CD14-positive monocyte (primary cell): ENCODE results near the gene SLC36A4. TPM values are rescaled to one million over a fixed set of nuclear protein-coding genes. Genes with fewer than 3 reads are reported as not detected.
"Not testable (repeated sequence)": the region's sequence is repeated elsewhere in the genome, so short reads cannot be mapped to it uniquely, and the experiment has no call there.

Experiments used
- DNase-seq, 3 donors: peaks; one replicate each; pipeline ENCODE4 v3.0.0-alpha.2; 2011 to 2022
- H2AFZ ChIP-seq: 2 replicates; pipeline ENCODE4 v1.6.0; 2012; ENCODE audit warnings: mild to moderate bottlenecking, low read depth, low read length, inconsistent platforms; ENCODE audit not compliant: insufficient read depth, poor library complexity, severe bottlenecking
- H3K27ac ChIP-seq, 2 donors: 1 replicate in 1 of 2; 2 replicates in 1 of 2; pipeline ENCODE4 v1.5.1; 2012 to 2013; ENCODE audit warnings: low read length in 2 of 2, control low read depth in 1 of 2, inconsistent platforms in 1 of 2, low read depth in 1 of 2, mild to moderate bottlenecking in 1 of 2
- H3K27me3 ChIP-seq, 2 donors: one replicate each; pipeline versions ENCODE4 v1.6.0 to v1.6.1; 2011 to 2013; ENCODE audit warnings: low read length in 2 of 2; ENCODE audit not compliant: control insufficient read depth in 2 of 2, insufficient read depth in 2 of 2
- H3K36me3 ChIP-seq, 2 donors: replicated peaks in 1 of 2; 1 replicate in 1 of 2; 2 replicates in 1 of 2; pipeline versions ENCODE4 v1.5.1 to v1.6.1; 2012 to 2013; ENCODE audit warnings: low read length in 2 of 2, control low read depth in 1 of 2, inconsistent platforms in 1 of 2, mild to moderate bottlenecking in 1 of 2; ENCODE audit not compliant: insufficient read depth in 2 of 2, control insufficient read depth in 1 of 2
- H3K4me1 ChIP-seq, 2 donors: 1 replicate in 1 of 2; 2 replicates in 1 of 2; pipeline versions ENCODE4 v1.5.1 to v1.6.1; 2012 to 2013; ENCODE audit warnings: low read length in 2 of 2, control low read depth in 1 of 2, inconsistent platforms in 1 of 2, mild to moderate bottlenecking in 1 of 2, moderate library complexity in 1 of 2; ENCODE audit not compliant: insufficient read depth in 2 of 2, control insufficient read depth in 1 of 2
- H3K4me2 ChIP-seq: replicated peaks from 2 replicates; pipeline ENCODE3; 2012; ENCODE audit warnings: low read length, moderate library complexity, mild to moderate bottlenecking; ENCODE audit not compliant: poor library complexity, severe bottlenecking; ENCODE audit errors: extremely low read depth
- H3K4me3 ChIP-seq, 3 experiments: fragments of 200-600 bp in 1 of 3; sonication (generic) in 1 of 3; replicated peaks in 1 of 3; 1 replicate in 2 of 3; 2 replicates in 1 of 3; pipeline ENCODE4 v1.5.1; 2011 to 2013; ENCODE audit warnings: low read length in 3 of 3, mild to moderate bottlenecking in 3 of 3, control low read depth in 2 of 3, low read depth in 2 of 3, inconsistent platforms in 1 of 3, moderate library complexity in 1 of 3
- H3K79me2 ChIP-seq: 2 replicates; pipeline ENCODE4 v1.6.0; 2012; ENCODE audit warnings: mild to moderate bottlenecking, control low read depth, inconsistent platforms, low read length, moderate library complexity; ENCODE audit not compliant: insufficient read depth
- H3K9ac ChIP-seq: 2 replicates; pipeline ENCODE4 v1.6.0; 2017; ENCODE audit warnings: low read length, mild to moderate bottlenecking; ENCODE audit not compliant: insufficient read depth, poor library complexity, severe bottlenecking
- H3K9me3 ChIP-seq, 2 donors: replicated peaks in 1 of 2; 1 replicate in 1 of 2; 2 replicates in 1 of 2; pipeline versions ENCODE4 v1.5.1 to v1.6.1; 2012 to 2013; ENCODE audit warnings: low read length in 2 of 2, control low read depth in 1 of 2; ENCODE audit not compliant: control insufficient read depth in 1 of 2, insufficient read depth in 1 of 2
- H4K20me1 ChIP-seq: 2 replicates; pipeline ENCODE4 v1.6.0; 2012; ENCODE audit warnings: mild to moderate bottlenecking, low read length, control low read depth, moderate library complexity; ENCODE audit not compliant: insufficient read depth
- H3K27ac Mint-ChIP-seq, 7 donors: one replicate each; pipeline ENCODE4 v1.8.0; 2020; ENCODE audit warnings: mild to moderate bottlenecking in 7 of 7, mixed read lengths in 7 of 7, moderate library complexity in 6 of 7, inconsistent platforms in 2 of 7
- H3K27me3 Mint-ChIP-seq, 3 donors: one replicate each; pipeline ENCODE4 v1.8.0; 2021 to 2022; ENCODE audit warnings: low read depth in 3 of 3, mild to moderate bottlenecking in 3 of 3, mixed read lengths in 3 of 3, moderate library complexity in 3 of 3, inconsistent platforms in 1 of 3
- H3K36me3 Mint-ChIP-seq, 2 donors: one replicate each; pipeline ENCODE4 v1.8.0; 2020; ENCODE audit warnings: mixed read lengths in 2 of 2, inconsistent platforms in 1 of 2, mild to moderate bottlenecking in 1 of 2
- H3K4me1 Mint-ChIP-seq: one replicate; pipeline ENCODE4 v1.8.0; 2020; ENCODE audit warnings: mild to moderate bottlenecking, mixed read lengths
- H3K4me3 Mint-ChIP-seq, 2 donors: one replicate each; pipeline ENCODE4 v1.8.0; 2020; ENCODE audit warnings: mild to moderate bottlenecking in 2 of 2, mixed read lengths in 2 of 2, moderate library complexity in 1 of 2
- H3K9me3 Mint-ChIP-seq, 7 donors: one replicate each; pipeline ENCODE4 v1.8.0; 2020 to 2022; ENCODE audit warnings: mixed read lengths in 7 of 7, mild to moderate bottlenecking in 6 of 7, moderate library complexity in 6 of 7, inconsistent platforms in 2 of 7
- WGBS: methylation state at CpG from one replicate; pipeline ENCODE4 v1.1.5; 2013; ENCODE audit warnings: missing lambda C conversion rate; ENCODE audit not compliant: insufficient coverage; 5-methylcytosine and 5-hydroxymethylcytosine counted together
- intact Hi-C, 2 donors: fragments of 100-400 bp; cut with micrococcal nuclease; formaldehyde crosslinking; loops; one replicate each; pipeline versions ENCODE4 v1.15.0 to v1.15.1; 2023
- polyA minus RNA-seq: library from RNA; depleted of rRNA, polyadenylated mRNA; stranded (reverse); fragments of >200 nt; gene quantifications from 2 replicates; pipeline ENCODE4 v1.2.3, GENCODE V29; 2012
- polyA plus RNA-seq, 3 donors: library from polyadenylated mRNA; depleted of rRNA in 1 of 3; unstranded in 2 of 3; stranded (reverse) in 1 of 3; fragments of 300-500 nt in 2 of 3; fragments of >200 nt in 1 of 3; fragmentation: Illumina TruSeq in 2 of 3; gene quantifications; 1 replicate in 2 of 3; 2 replicates in 1 of 3; pipeline ENCODE4 v1.2.3, GENCODE V29; 2012 to 2021
- total RNA-seq, 12 experiments: library from RNA in 1 of 12; stranded (reverse) in 1 of 12; fragments of 120-200 nt in 1 of 12; gene quantifications; one replicate each; pipeline ENCODE4 v1.2.4 and lab custom pipeline; 2013 to 2026; ENCODE audit warnings: mixed read lengths in 6 of 12, inconsistent platforms in 1 of 12
- TF ChIP-seq, protein P1 (sequence below): fragments of 200-600 bp; IDR thresholded peaks from one replicate; pipeline ENCODE4 v1.8.0; 2022; ENCODE audit warnings: antibody characterized with exemption, mild to moderate bottlenecking

The SLC36A4 gene
- total RNA-seq (2013): 18.4 TPM
- polyA plus RNA-seq: 10 to 100 TPM; 21.1 to 65.2 (median 62.0) TPM
- 6.8 and 7.3 TPM in 2 replicates for polyA minus RNA-seq
- total RNA-seq (lab: John Stamatoyannopoulos, UW): 62.0 to 131 (median 91.3) reads per million in 11 experiments

DNA sequence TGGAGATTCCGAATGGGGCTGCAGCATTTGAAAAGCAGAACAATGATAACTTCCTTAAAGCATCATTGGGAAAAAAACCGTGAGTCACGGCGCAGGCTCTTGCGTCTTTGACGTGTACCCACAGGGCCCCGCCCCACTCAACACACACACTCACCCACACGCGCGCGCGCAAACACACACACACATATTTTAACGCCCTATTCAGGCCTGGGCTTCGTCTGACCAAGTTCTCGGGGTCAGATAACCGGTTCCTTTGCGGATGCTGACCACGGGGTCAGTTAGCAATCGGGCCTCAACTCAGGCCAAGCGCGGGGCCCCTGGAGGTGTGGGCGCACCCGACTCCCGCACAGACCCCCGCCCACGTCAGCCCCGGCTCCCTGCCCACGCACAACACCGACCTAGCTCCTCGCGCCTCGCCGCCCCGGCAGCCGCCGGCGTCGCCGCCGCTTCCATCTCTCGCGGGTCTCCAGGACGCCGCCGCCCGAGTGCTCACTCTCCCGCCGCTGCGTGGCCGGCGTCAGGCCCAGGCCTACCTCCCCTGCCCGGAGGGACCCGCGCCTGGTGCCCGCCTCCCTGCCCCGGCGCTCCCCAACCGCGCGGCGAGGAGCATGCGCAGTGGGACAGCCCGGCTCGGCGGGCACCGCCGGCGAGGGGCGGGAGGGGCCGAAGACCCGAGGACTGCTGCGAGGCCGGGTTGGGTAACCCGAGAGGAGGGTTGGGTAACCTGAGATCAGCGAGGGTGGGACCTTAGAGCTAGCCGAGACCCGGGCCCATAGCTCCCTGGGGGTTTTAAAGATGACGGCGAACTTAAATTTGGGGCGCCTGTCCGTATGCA, at the start of gene SLC36A4:
SLC36A4 (minus strand) TSS at position 612 of the 835 bp plus-strand sequence; CDS start at position 453, 159 bp downstream.
- peaks cover 54% of the 10 kb centered on the region for H3K79me2 ChIP-seq
- H3K4me1 Mint-ChIP-seq: peaks cover 61% of the 10 kb centered on the region
- no peaks in the 10 kb centered on the region for H3K27me3 ChIP-seq
- peak within 1 kb of the TSS; percentile 75 for H3K4me2 ChIP-seq
- H3K9me3 ChIP-seq: no peaks in the 10 kb centered on the region
- peak within 1 kb of the TSS; percentile 83 to 97 for H3K4me3 Mint-ChIP-seq
- H3K9ac ChIP-seq: peak within 1 kb of the TSS; percentile 99
- H3K27me3 Mint-ChIP-seq: no peaks in the 10 kb centered on the region
- TF ChIP-seq, protein P1, sequence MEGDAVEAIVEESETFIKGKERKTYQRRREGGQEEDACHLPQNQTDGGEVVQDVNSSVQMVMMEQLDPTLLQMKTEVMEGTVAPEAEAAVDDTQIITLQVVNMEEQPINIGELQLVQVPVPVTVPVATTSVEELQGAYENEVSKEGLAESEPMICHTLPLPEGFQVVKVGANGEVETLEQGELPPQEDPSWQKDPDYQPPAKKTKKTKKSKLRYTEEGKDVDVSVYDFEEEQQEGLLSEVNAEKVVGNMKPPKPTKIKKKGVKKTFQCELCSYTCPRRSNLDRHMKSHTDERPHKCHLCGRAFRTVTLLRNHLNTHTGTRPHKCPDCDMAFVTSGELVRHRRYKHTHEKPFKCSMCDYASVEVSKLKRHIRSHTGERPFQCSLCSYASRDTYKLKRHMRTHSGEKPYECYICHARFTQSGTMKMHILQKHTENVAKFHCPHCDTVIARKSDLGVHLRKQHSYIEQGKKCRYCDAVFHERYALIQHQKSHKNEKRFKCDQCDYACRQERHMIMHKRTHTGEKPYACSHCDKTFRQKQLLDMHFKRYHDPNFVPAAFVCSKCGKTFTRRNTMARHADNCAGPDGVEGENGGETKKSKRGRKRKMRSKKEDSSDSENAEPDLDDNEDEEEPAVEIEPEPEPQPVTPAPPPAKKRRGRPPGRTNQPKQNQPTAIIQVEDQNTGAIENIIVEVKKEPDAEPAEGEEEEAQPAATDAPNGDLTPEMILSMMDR: no peak
- peak within 1 kb of the TSS; percentile 98 to 99 for H3K27ac ChIP-seq
- DNase-seq: peak; percentile 98 to 100 (median 98)
- peak within 1 kb of the TSS; percentile 67 for H2AFZ ChIP-seq
- no peaks in the 10 kb centered on the region for H3K36me3 ChIP-seq
- H4K20me1 ChIP-seq: no peaks in the 10 kb centered on the region
- intact Hi-C loops: loop anchor here (5.0 to 10.0 kb wide), 5 partner anchors 325 to 1297 kb away; partner anchors contain the start of genes C11orf54 (in 2 of the 2), TAF1D (in 2 of the 2), ANKRD49 (in 1 of the 2) and MRE11 (in 1 of the 2)
- 0% methylated on average over 81 of the region's 81 CpGs for WGBS
- peak within 1 kb of the TSS; percentile 93 to 97 (median 94) for H3K4me3 ChIP-seq
- peaks cover 54 to 79% of the 10 kb centered on the region in 2 donors for H3K4me1 ChIP-seq
- peaks cover 0 to 5% (median 0%) of the 10 kb centered on the region in 7 donors for H3K9me3 Mint-ChIP-seq
- peak within 1 kb of the TSS; percentile 98 to 99 (median 99) for H3K27ac Mint-ChIP-seq
- H3K36me3 Mint-ChIP-seq: peaks cover 2 to 8% of the 10 kb centered on the region in 2 donors

DNA sequence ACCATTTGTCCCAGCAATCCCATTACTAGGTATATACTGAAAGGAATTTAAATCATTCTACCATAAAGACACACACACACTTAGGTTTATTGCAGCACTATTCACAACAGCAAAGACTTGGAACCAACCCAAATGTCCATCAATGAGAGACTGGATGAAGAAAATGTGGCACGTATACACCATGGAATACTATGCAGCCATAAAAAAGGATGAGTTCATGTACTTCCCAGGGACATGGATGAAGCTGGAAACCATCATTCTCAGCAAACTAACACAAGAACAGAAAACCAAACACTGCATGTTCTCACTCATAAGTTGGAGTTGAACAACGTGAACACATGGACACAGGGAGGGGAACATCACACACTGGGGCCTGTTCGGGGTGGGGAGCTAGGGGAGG, 49.0 kb upstream of the SLC36A4 start:
- H3K9me3 Mint-ChIP-seq, H3K27ac Mint-ChIP-seq, H4K20me1 ChIP-seq, H3K4me2 ChIP-seq, DNase-seq, H3K4me1 Mint-ChIP-seq, H3K4me3 Mint-ChIP-seq, H3K36me3 ChIP-seq, H3K27me3 Mint-ChIP-seq, H3K4me3 ChIP-seq, H3K4me1 ChIP-seq, H3K27ac ChIP-seq, intact Hi-C loops, H3K9ac ChIP-seq, H3K9me3 ChIP-seq, H3K79me2 ChIP-seq, H3K36me3 Mint-ChIP-seq, H3K27me3 ChIP-seq, H2AFZ ChIP-seq: not testable (repeated sequence)
- 80% methylated on average over 1 of the region's 3 CpGs for WGBS
